SIG-M5 treated with dmso at 0.1 percent for 504 hours (cell line): ENCODE data around the gene DUS4L.
A peak's percentile ranks its signal among the peaks of the same experiment; 100 is the strongest.

Source experiments
- DNase-seq: peaks from one replicate; lab custom pipeline; 2025; ENCODE audit not compliant: unreplicated experiment; lab: John Stamatoyannopoulos, UW

DUS4L gene

DNA sequence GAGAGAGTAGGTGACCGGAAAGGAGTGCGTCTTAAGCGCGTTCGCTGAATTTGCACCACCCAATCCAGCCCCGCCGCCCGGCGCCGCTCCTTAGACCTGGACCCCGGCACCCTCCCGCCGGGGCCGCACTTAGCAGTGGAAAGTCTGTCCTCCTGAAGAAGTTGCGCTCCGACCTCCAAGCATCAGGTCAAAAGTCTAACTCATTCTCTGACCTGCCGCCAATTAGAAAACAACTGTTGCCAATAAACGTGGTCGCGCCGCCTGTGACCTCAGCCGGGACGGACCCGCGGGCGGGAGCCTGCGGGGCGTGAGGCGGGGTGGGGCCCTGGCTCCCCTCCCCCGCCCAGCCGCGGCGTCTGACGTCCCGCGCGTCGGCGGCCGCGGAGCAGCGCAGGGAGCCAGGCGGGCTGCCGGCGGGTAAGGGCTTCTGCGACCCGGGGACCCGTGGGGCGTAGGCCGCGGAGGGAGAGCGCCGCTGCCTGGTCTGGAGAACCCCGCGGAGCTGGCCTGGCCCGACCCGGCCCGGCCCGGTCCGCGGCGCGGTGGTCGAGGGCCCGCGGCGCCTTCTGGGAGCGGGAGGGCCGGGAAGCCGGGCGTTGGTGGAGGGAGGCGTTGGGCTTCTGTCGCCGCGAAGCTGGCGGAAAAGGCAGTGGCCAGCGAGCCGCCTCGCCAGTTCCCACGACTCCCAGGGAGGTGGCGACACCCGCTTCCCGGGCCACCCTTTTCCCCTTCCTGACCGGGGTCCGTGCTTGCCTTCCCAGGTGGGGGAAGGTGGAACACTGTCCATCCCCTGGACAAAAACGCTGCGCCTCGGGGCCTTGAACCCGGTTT lies 16.3 kb downstream of the DUS4L start, which contains the start of gene BCAP29:
Gene BCAP29, plus strand, starts transcription at position 362 of the 831 bp plus-strand sequence. CDS start 527 bp downstream, outside the sequence.
- peak; percentile 66 for DNase-seq

DNA sequence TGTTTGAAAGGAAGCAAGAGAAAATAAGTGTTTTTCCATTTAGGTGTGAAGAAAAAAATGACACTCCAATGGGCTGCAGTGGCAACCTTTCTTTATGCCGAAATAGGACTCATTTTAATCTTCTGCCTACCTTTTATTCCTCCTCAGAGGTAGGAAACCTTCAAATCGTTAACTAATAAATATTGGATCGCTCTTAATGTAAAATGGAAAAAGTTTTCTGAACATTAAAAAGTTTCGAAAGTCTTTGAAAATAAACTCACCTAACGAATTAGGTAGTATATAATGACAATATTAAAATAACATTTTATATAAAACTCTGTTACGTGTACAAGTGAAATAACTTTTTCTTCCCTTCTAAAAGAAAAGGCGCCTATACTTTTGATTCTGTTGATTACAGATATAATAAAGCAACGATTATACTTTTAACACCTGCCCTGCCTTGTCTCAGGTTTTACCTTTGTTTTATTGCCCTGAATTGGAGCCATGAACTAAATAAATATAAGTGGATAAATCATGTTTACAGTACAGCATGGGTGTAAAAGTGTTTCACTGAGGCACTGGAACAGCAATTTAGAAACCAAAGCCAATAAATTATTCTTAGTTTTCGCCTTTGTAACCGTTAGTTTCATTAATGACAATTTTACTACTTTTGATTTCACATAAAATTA lies 17.1 kb downstream of the DUS4L start:
- peak; percentile 37 for DNase-seq

DNA sequence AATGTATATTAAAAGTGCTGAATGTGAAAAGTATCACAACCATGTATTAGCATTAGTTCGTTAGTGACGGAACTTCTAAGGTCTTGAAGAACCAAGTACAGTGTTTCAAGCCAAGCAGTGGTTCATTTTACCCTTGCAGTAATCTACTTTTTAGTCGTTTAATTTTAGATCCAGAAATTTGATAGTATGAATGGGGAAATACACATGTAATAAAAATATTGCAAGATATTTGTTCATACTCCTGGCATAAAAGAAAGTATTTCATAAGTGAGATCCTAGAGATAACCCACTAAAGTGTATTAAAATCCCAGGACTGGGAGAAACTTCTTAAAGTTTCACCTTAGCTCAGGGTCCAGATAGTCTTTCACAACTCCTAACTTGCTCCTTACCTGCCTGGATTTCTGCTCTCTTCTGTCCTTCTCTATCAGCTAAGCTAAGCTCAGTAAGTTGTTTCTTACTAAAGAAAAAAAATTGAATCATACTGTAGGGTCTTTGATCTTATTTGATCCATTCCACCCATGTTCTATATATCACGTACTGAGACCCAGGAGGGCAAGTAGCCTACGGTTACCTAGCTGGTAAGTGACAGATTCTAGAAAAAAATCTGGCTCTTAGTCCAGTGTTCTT lies 17.7 kb downstream of the DUS4L start:
- DNase-seq: no peak

DNA sequence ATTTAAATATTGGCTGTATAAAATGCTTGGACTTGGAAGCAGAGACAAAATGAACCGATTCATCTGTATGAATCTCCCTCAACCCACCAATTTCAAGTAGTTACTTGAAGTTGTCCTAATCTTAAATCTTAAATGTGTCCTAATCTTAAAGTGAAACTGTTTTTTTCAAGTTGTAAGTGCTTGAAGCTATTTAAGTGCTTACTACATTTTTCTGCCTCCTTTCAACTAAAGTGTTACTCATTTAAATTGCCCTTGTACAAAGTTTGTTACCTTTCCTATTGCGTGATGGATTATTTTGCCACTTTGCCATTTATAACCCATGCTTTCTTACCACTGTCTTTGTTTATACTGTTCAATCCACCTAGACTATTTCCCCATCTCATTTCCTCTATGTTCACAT lies 19.1 kb downstream of the DUS4L start:
- no peak for DNase-seq

DNA sequence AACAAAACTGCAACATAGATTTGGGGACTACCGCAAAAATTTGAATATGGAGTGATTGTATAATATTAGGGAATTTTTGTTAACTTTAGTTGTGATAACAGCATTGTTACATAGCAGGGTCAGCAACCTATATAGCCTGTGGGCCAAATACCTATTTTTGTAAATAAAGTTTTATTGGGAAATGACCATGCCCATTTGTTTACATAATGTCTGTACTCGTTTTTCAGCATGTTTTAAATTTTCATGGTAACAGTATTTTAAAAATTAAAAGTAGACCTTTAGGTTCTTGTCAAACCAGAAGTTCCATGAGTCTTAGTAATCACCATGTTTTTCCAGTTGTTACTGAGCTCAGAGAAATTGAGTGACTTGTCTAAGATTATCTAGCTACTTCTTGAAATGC lies 20.9 kb downstream of the DUS4L start:
- no peak for DNase-seq

DNA sequence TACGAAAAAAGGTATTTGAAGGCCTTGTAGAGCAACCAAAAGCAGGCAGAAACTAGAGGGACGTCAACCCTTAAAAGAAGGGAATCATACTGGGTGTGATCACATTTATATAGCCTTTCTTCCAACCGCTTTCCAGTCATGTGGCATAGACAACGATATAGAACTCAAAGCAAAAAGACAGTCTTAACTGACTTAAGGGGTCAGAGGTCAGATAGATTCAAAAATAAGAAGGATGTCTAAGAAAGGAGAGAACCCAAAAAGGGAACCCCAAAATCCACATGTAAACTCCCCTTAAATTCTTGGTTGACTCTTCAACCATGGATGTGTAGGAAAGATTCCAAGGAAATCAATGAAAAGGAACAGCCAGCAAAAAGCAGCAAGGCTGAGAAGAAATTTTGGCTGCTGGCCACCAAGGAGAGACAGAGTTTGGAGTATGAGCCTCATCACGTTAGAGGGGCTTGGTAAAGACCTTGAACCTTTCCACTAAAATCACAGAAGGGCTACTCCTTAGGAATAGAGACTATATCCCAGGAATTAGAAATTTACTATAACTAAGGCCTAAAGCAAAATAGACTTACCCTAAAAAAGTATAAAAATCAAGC lies 24.9 kb downstream of the DUS4L start:
- no peak for DNase-seq

DNA sequence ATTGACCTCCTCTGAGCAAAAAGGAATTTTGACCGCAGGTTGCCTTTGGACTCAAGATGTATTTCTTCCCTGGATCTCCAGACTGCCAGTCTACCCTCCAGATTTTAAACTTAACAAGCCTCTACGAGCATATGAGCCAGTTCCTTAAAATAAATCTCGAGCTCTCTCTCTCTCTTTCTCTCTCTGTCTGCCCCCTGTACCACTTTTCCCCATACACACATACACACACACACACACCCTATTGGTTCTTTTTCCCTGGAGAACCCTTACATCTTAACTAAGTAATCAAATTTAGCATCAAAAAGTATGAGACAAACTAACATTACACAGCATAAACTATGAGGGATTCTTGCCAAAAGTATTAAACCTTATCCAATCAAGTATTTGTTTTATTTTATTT lies 27.6 kb downstream of the DUS4L start:
- DNase-seq: no peak

DNA sequence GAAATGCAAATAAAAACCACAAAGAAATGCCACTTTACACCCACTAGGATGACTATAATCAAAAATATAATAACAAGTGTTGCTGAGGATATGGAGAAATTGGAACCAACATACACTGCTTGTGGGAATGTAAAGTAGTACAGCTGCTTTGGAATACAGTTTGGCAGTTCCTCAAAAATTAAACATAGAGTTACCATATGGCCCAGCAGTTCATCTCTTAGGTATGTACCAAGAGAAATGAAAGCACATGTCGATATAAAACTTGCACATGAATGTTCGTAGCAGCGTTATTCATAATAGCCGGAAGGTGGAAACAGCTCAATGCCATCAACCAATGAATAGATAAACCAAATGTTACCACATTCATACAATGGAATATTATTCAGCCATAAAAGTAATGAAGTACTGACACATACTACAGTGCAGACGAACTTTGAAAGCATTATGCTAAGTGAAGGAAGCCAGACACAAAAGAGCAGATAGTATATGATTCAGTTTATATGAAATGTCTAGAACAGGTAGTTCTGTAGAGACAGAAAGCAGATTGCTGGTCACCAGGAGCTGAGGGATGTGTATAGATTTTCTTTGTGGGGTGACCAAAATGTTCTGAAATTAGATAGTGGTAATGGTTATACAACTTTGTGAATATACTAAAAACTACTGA lies 28.7 kb downstream of the DUS4L start:
- peak; percentile 14 for DNase-seq

DNA sequence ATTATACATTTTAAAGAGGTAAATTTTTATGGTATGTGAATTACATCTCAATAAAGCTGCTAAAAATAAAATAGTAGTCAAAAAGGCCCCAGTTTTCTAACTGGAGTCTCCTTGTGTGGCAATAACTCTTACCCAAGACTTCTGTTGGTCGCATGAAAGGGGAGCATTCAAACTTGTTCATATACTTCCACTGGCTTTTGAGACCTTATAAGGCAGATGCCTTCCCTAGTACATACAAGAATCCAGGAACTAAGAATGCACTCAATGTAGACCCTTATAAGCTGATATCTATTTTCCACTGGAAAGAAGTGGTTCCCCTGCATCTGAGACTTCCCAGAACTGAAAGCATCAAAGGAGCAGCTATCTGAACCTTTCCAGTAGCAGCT lies 29.2 kb downstream of the DUS4L start:
- DNase-seq: peak; percentile 67

DNA sequence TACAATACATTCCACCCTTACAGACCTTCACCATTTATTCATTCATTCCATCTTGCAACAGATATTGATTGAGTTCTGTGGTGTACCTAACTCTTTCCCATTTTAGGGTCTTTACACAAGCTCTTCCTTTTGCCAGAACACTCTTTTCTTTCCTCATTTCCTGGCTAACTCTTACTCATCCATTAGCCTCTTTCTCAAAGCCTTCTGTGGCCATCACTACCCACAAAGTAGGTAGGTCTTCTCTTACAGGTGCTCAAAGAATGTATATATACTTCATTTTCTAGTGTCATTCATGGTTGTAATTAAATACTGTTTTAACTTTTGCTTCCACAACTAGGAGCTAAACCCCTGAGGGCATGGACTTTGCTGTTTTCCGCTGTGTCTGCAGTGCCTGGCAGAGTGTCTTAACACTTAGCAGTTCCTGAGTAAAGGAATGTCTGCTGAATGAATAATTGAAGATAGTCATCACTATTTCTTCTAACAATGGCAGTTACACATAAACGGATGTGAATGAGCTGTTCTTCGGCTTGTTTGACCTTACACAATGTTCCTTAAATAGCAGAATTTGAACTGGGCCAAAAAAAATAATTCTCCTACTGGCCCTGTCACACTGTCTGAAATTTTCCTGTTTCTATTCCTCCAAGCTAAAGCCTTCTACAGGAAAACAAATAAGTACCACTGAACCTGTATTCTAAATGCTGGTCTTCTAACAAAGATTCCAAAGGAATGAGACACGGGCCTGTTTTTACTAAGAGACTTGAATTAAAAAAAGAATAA lies 31.4 kb downstream of the DUS4L start:
- peak; percentile 70 for DNase-seq

DNA sequence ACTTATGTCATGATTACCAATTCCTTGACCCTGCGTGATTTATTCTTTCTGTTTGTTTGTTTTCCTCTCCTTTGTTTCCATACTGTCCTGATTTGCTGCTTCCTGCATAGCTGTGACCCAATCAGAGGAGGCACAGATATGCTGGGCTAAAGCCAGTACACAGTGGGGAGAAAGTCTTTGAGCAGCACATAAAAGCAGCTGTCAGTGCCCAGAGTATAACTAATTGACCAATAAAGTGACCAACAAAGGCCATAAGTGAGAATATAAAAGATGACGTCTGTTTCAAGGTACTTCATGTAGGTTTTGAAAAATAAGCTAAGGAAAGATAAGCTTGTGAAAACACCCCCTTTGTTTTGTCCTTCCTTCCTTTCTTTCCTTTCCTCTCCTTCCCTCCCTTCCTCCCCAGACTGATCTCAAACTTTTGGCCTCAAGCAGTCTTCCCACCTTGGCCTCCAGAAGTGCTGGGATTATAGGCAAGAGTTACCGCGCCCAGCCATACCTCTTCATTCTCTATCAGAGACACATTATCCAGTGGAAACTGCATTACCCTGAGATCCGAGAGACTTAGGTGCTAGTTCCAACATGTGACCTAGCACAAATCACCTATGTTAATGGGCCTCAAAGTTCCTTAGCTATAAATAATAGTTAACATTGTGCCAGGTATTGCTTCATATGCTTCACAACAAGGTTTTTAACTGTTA lies 33.3 kb downstream of the DUS4L start:
- no peak for DNase-seq

DNA sequence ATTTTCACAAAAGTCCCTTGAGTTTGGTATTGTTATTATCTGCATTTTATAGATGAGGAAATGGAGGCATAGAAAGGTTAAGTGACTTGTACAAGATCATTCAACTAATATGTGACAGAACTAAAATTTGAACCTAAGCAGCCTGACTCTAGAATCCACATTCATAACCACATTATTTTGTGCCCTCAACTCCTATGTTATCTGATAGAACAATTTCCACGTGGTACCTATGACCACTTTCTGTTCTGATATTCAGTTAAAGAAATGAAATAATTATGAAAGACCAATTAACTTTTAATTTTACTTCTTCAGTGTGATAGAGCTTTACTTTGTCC lies 33.8 kb downstream of the DUS4L start:
- no peak for DNase-seq

DNA sequence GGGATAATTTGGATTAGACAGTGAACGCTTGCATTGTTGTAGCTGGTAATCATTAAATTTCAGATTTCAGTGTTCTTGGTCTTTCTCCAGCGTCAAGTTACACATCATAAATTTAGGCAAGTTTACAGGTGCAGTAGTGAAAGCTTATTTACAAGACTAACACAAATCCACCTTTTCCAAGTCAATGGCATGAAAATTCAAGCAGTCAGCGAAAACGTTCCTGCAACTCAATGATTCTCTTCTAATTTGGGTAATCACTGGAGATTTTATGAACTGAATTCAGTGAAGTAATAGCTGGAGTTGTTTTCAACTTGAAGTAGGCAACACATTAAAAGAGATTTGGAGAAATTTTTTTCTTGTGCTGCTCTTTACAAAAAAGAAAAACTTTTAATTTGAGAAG lies 34.2 kb downstream of the DUS4L start:
- no peak for DNase-seq

DNA sequence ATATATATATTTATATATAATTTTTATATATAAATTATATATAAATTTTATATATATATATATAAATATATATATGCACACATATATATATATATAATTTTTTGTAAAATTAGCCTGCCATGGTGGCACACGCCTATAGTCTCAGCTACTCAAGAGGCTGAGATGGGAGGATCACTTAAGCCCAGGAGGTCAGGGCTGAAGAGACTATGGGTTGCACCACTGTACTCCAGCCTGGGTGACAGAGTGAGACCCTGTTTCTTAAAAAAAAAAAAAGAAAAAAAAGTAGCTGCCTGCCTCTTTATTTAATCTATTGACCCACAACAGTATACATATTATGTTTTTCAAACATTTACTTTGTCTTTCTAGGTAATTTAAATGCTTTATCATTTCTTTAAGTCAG lies 35.5 kb downstream of the DUS4L start:
- no peak for DNase-seq

DNA sequence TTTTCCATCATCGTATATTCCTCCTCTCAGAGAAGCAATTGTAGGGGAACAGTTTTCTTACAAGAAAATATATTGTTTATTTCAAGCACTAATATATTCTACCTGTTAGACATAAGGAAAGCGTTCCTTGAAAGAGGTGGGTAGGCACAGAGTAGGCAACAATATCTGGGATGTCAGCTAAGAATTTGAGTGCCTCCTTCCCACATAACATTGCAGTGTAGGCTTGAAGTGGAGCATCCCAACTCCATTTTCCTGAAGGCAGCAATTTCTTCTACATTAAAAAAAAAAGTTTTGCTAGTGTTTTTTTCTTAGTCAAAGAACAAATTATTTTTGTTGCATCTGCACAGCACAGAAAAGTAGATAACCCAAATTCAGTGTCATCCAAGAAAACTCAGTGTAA lies 37.0 kb downstream of the DUS4L start:
- DNase-seq: no peak

DNA sequence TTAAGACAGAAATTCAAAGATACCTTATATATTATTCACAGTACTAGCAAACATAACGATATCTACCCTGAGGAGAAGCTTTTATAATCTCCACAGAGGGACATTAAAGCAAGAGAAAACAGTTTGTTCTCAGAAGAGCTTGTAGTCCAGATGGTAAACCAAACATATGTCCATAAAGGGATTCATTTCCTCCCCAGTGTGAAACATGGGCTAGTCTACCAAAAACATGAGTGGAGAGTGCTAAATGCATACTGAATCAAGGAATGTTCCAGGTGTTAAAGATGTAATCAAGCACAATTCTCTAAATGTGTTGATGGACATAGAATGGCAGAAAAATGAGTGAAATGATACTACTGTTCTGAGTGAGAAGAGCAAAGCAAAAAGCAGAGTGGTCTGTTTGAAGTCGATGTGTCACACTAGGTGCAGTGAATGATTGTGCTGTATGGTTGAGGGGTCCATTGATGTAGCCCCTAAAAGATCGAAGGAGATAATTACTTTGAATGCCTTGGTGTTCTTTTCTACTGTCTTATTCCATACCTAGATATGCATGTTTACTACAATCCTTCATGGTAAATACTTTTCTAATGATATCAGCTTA lies 41.5 kb downstream of the DUS4L start:
- no peak for DNase-seq

DNA sequence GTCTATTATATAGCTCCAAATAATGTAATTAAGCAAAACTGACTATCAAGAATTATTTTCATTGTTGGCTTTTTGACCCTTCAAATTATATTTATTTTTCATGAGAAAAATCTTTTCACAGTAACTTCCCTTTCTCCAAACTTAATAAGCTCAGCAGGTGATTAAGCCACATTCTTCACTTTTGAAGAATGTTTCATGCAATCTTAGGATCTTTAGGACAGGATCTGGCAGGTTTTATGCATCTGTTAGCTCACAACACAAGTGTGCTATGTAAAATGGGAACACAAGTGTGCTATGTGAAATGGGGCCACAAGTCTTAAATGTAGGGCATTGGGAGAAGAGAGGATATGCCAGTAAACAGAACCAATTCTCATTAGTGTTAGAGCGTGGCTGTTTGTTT lies 42.5 kb downstream of the DUS4L start:
- DNase-seq: no peak

DNA sequence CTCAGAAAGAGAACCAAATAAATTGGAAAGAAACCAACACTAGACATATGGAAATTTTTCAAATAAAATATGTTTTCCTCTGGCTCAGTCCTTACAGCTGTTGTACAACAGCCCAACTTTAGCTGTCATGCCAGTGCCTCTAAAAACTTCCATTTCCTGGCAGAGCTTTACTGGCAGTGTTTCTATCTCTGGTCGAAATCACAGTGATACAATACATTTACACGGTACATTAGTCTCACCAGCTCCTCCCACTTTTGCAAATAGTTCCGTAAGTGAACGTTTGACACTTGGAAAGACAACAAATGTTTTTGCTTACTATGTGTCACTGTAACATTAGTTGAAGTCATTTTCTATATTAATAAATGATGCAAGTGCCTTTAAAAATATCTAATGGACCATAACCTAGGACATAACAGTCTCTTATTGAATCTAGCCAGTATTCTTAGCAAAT lies 46.1 kb downstream of the DUS4L start:
- no peak for DNase-seq

DNA sequence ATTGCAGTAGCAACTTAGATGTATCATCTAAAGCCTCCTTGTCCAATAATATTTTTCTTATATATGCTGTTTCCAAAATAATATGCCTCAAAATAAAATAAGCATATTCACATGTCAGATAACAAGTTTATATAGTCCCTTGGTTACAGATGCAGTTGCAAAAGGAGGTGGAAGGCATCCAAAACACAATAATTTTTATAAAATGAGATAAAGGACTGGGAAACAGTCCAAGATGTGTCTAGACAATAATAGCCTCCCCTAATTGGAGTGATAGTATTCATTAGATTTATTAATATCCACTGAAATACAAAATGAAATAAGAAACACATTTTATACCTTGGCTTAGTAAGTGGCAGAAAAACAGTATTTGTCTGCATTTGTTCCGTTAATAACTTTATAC lies 46.6 kb downstream of the DUS4L start:
- no peak for DNase-seq
